HG03064 (cell line): ENCODE results near the gene ST3GAL3.

Experiments used
- ATAC-seq: cut with Tn5 transposase; IDR thresholded peaks from one replicate; pipeline ENCODE4 v1.9.1; 2021; ENCODE audit warnings: low read depth; ENCODE audit not compliant: unreplicated experiment

The ST3GAL3 gene

GRCh38 chr1:43902058-43902831, 194.9 kb downstream of the ST3GAL3 start:
- ATAC-seq, result no peak

- no peak for ATAC-seq
Measured at GRCh38 chr1:43904660-43905551, 197.6 kb downstream of the ST3GAL3 start.

GRCh38 chr1:43908226-43908625, 200.9 kb downstream of the ST3GAL3 start:
- ATAC-seq, result no peak

GRCh38 chr1:43908858-43909257, 201.5 kb downstream of the ST3GAL3 start:
- no peak for ATAC-seq

- ATAC-seq, result no peak
Measured at GRCh38 chr1:43910343-43910742, 203.0 kb downstream of the ST3GAL3 start.

- ATAC-seq, result no peak
Measured at GRCh38 chr1:43912607-43913006, 205.3 kb downstream of the ST3GAL3 start.

GRCh38 chr1:43913051-43913501, 205.7 kb downstream of the ST3GAL3 start:
- ATAC-seq, result no peak

GRCh38 chr1:43913666-43914360, 206.5 kb downstream of the ST3GAL3 start:
- no peak for ATAC-seq

GRCh38 chr1:43914576-43915525, 207.5 kb downstream of the ST3GAL3 start:
- ATAC-seq, result no peak

- no peak for ATAC-seq
Measured at GRCh38 chr1:43919906-43920305, 212.6 kb downstream of the ST3GAL3 start.

GRCh38 chr1:43921022-43921421, 213.7 kb downstream of the ST3GAL3 start:
- no peak for ATAC-seq

- ATAC-seq, result no peak
Measured at GRCh38 chr1:43924516-43924915, 217.2 kb downstream of the ST3GAL3 start.

GRCh38 chr1:43925846-43926245, 218.5 kb downstream of the ST3GAL3 start:
- ATAC-seq, result no peak

GRCh38 chr1:43930168-43930948, 223.0 kb downstream of the ST3GAL3 start:
- ATAC-seq, result no peak

GRCh38 chr1:43930949-43931275, 223.6 kb downstream of the ST3GAL3 start:
- no peak for ATAC-seq

GRCh38 chr1:43931711-43932660, 224.7 kb downstream of the ST3GAL3 start:
- no peak for ATAC-seq

- no peak for ATAC-seq
Measured at GRCh38 chr1:43932786-43933385, 225.6 kb downstream of the ST3GAL3 start.
